ENCODE results near the gene WDR41.
"Not testable (repeated sequence)": the region's sequence is repeated elsewhere in the genome, so short reads cannot be mapped to it uniquely, and the experiment has no call there.

The WDR41 gene

DNA sequence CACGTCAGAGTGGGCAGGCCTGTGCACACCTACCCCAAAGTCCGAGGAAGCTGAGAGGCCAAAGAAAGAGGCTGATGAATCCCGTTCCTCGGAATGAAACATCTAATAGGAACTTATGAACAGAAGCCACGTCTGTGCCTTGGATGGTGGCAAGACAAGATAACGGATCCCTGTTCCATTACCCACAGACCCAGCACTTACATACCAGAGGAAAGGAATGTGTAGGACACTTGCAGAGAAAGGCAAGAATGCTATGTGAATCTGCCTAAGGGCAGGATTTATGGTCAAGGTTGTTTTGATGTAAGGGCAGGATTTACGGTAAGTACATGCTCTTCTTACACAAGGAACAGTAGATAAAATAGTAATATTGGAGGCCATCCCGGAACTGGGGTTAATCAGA, 93.2 kb downstream of the WDR41 start:
- no peak for DNase-seq

GRCh38 chr5:77398458-77398857, 93.7 kb downstream of the WDR41 start:
- DNase-seq, result no peak

GRCh38 chr5:77397686-77398292, 94.3 kb downstream of the WDR41 start:
- no peak for DNase-seq

- no peak for DNase-seq
Observed at GRCh38 chr5:77396017-77396416, 96.1 kb downstream of the WDR41 start.

DNA sequence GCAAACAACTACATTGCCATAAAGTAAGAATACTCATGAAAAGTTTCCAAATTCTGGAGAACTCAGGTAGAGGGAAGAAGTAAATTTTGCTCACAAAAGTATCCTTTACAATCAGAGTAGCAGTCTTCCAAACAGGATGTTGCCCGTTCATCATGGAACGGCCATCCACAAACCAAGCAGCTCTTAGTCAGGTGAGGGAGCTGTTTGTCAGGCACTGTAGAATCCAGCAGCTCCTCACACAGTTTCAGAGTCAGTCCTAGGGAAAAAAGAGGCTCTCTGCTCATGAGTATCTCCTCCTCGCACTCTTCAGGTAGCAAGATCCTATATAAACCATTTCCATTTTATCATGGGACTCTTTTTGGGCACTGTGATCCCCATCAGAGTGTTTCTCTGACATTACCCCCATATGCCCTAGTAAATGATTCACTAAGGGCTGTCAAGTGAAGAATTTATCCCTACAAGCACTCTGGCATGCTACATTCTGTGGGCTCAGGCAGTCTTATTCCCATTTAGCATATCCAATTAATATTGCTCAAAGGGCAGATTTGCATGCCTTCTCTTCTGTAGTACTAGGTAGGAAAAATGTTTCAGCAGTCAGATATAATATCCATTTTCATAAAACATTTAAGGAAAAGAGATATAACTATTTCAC, 97.9 kb downstream of the WDR41 start:
- no peak for DNase-seq

DNA sequence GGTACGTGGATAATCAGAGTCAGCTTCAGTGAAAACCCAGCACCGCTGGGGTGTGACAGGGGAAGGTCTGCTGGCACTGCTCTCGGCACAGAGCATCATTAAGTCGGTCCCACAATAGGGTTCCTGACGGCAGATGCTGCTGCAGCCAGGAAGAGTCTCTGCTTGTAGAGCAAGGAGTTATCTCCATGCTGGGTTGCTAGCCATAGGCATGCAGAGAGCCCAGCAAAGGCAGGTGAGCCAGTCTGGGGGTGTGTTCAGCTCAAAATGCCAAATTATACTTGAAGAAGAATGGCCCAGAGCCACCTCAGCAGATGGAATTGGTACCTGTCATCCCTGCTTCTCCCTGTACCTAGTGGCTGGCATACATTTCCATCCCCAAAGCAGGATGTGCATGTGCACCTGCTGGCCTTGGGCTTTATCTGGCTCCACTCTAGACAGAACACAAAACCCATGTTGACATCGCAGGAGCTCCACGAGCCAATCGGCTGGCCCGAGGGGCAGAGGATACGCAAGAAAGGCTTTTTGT, 100.8 kb downstream of the WDR41 start:
- no peak for DNase-seq

DNA sequence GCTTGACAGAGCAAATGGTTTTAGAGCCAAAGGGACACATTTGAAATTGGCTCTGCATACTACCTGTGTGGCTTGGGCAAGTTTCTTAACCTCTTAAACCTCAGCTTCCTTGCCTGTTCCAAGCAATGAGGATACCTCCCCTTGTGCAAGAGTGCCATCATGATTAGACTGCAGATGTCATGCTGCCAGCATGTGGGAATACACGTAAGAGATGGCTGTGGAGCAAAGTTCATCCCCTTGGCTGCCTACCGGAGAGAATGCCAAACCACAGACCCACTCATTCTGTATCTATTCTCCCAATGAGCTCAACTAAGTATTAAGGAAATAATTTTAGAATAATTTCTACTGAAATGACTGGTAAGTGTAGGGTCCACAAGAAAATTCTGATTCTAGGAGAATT, 101.3 kb downstream of the WDR41 start:
- DNase-seq, result no peak

DNA sequence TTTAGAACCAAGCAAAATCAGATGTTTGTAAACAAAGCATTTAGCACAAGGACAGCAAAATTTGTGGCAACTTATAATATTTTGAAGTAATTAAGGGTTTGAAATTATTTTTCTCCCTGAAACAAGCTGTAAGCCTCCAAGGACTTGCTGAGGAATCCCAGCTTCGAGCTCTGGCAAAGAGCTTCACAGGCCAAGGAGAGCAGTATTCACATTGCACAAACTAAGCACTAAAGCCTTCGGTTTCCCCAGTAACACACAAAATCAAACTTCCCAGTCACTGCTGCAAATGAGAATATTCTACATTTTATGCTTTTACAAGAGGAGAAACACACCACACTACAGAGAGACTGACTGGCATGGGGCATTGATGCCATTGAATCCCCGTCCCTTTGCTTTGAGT, 101.9 kb downstream of the WDR41 start:
- DNase-seq, result no peak

DNA sequence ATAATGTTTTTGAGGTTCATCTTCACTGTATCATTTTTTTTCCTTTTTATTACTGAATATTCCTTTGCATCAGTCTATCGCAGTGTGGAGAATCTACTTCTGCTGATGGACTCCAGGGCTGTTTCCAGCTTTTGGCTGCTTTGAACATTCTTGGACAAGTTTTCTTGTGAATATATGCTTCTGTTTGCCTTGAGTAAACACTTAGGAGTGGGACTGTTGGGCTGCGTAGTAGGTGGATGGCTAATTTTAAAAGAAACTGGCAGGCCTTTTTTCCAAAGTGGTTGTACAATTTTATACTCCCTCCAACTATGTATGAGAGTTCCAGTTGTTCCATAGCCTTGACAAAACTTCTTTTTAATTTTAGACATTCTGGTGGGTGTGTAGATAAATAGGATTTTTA, 102.4 kb downstream of the WDR41 start:
- no peak for DNase-seq

DNA sequence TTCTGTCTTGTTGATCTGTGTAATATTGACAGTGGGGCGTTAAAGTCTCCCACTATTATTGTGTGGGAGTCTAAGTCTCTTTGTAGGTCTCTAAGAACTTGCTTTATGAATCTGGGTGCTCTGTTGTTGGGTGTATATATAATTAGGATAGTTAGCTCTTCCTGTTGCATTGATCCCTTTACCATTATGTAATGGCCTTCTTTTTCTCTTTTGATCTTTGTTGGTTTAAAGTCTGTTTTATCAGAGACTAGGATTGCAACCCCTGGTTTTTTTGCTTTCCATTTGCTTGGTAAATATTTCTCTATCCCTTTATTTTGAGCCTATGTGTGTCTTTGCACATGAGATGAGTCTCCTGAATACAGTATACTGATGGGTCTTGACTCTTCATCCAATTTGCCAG, 105.8 kb downstream of the WDR41 start:
- DNase-seq, result not testable (repeated sequence)

DNA sequence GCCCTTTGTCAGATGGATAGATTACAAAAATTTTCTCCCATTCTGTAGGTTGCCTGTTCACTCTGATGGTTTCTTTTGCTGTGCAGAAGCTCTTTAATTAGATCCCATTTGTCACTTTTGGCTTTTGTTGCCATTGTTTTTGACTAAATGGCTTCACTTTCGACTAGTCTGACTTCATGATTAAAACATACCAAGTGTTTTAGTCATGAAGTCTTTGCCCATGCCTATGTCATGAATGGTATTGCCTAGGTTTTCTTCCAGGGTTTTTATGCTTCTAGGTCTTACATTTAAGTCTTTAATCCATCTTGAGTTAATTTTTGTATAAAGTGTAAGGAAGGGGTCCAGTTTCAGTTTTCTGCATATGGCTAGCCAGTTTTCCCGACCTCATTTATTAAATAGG, 108.8 kb downstream of the WDR41 start:
- DNase-seq, result not testable (repeated sequence)
